CD4-positive, alpha-beta T cell (primary cell): ENCODE data around the gene PDGFD. TPM values are rescaled to one million over a fixed set of nuclear protein-coding genes. Genes with fewer than 3 reads are reported as not detected.

Source experiments
- ATAC-seq: fragments of 200-7000 bp; cut with Tn5 transposase; one replicate; pipeline ENCODE4 v1.10.0; 2022; ENCODE audit warnings: mild to moderate bottlenecking; ENCODE audit not compliant: poor library complexity
- CTCF ChIA-PET: fragments of 350-600 bp; sonication (Branson Sonifier 250); formaldehyde crosslinking; loops from one replicate; lab custom pipeline; 2021; ENCODE audit warnings: antibody characterized with exemption, inconsistent platforms; lab: Charles Lee
- POLR2A ChIA-PET: fragments of 350-600 bp; sonication (Branson Sonifier 250); formaldehyde crosslinking; loops from one replicate; lab custom pipeline; 2021; ENCODE audit warnings: antibody characterized with exemption, inconsistent platforms; lab: Charles Lee
- DNase-seq, 14 experiments: peaks; one replicate each; pipeline ENCODE4 v3.0.0-alpha.2; 2013 to 2020; ENCODE audit warnings: mixed read lengths in 2 of 14
- H3K27ac ChIP-seq, 2 donors: one replicate each; pipeline versions ENCODE4 v1.5.1 to v1.7.0; 2013; ENCODE audit warnings: low read length in 2 of 2, low read depth in 1 of 2, mild to moderate bottlenecking in 1 of 2
- H3K27me3 ChIP-seq, 2 experiments: 1 replicate in 1 of 2; 2 replicates in 1 of 2; pipeline versions ENCODE4 v1.6.1 to v1.7.0; 2013; ENCODE audit warnings: low read length in 2 of 2, control low read depth in 1 of 2, mild to moderate bottlenecking in 1 of 2, moderate library complexity in 1 of 2; ENCODE audit not compliant: insufficient read depth in 2 of 2, control insufficient read depth in 1 of 2
- H3K36me3 ChIP-seq: one replicate; pipeline ENCODE4 v1.6.1; 2013; ENCODE audit warnings: low read length, control low read depth; ENCODE audit not compliant: insufficient read depth
- H3K4me1 ChIP-seq: one replicate; pipeline ENCODE4 v1.6.1; 2013; ENCODE audit warnings: low read length, control low read depth; ENCODE audit not compliant: insufficient read depth
- H3K4me3 ChIP-seq: one replicate; pipeline ENCODE4 v1.5.1; 2013; ENCODE audit warnings: mild to moderate bottlenecking, low read length, moderate library complexity
- H3K9me3 ChIP-seq, 2 experiments: 1 replicate in 1 of 2; 2 replicates in 1 of 2; pipeline versions ENCODE4 v1.6.1 to v1.7.0; 2013; ENCODE audit warnings: low read length in 2 of 2, mild to moderate bottlenecking in 2 of 2, control low read depth in 1 of 2, moderate library complexity in 1 of 2; ENCODE audit not compliant: control insufficient read depth in 1 of 2, insufficient read depth in 1 of 2
- H3K27ac Mint-ChIP-seq: one replicate; pipeline ENCODE4 v1.8.0; 2020; ENCODE audit warnings: mixed read lengths
- H3K27me3 Mint-ChIP-seq: one replicate; pipeline ENCODE4 v1.8.0; 2021; ENCODE audit warnings: mixed read lengths
- H3K36me3 Mint-ChIP-seq: one replicate; pipeline ENCODE4 v1.8.0; 2021; ENCODE audit warnings: low read depth, mixed read lengths
- H3K4me1 Mint-ChIP-seq: one replicate; pipeline ENCODE4 v1.8.0; 2021; ENCODE audit warnings: low read depth, mixed read lengths
- H3K4me3 Mint-ChIP-seq: one replicate; pipeline ENCODE4 v1.8.0; 2020; ENCODE audit warnings: mild to moderate bottlenecking, mixed read lengths
- H3K9me3 Mint-ChIP-seq: one replicate; pipeline ENCODE4 v1.8.0; 2020; ENCODE audit warnings: mixed read lengths
- CTCF ChIP-seq: fragments of 200-600 bp; IDR thresholded peaks from one replicate; pipeline ENCODE4 v1.8.0; 2022; ENCODE audit warnings: antibody characterized with exemption, mild to moderate bottlenecking
- intact Hi-C, 2 experiments: fragments of 100-400 bp; cut with DNase I in 1 of 2; cut with micrococcal nuclease in 1 of 2; formaldehyde crosslinking; loops; one replicate each; pipeline versions ENCODE4 v1.15.1 to v1.9.0; 2023 to 2025; cut with DNase I, micrococcal nuclease
- total RNA-seq, 174 experiments: library from RNA in 2 of 174; stranded (reverse) in 2 of 174; gene quantifications; one replicate each; pipeline ENCODE4 v1.2.3 and lab custom pipeline; 2021 to 2026

PDGFD gene
- total RNA-seq, 2 experiments from 2014 or later: not detected

GRCh38 chr11:103963648-103964047 lies 200.3 kb downstream of the PDGFD start:
- POLR2A ChIA-PET: no interaction called here

GRCh38 chr11:103961010-103961409 lies 202.9 kb downstream of the PDGFD start:
- Mint-ChIP-seq H3K4me1 (no peaks in the 10 kb centered on the region), H3K9me3 (no peaks in the 10 kb centered on the region), H3K27ac (no peak overlapping the region), H3K27me3 (no peaks in the 10 kb centered on the region), H3K36me3 (no peaks in the 10 kb centered on the region), H3K4me3 (no peak overlapping the region)
- Histone ChIP-seq H3K27me3 (no peaks in the 10 kb centered on the region), H3K4me1 (no peaks in the 10 kb centered on the region), H3K27ac (no peak overlapping the region), H3K9me3 (no peaks in the 10 kb centered on the region), H3K36me3 (no peaks in the 10 kb centered on the region), H3K4me3 (no peak overlapping the region)
- ATAC-seq (no peak), DNase-seq (no peak)
- ChIA-PET CTCF (no interaction called here), POLR2A (no interaction called here)
- intact Hi-C loops: no loop called here
- TF ChIP-seq CTCF: no peak

More at GRCh38 chr11:103963648-103964047, 200.3 kb downstream of the PDGFD start:
- H3K4me3 ChIP-seq: no peak overlapping the region
- H3K27ac ChIP-seq: no peak overlapping the region
- H3K27me3 Mint-ChIP-seq: no peaks in the 10 kb centered on the region
- H3K4me1 Mint-ChIP-seq: no peaks in the 10 kb centered on the region
- H3K36me3 ChIP-seq: no peaks in the 10 kb centered on the region
- H3K27ac Mint-ChIP-seq: no peak overlapping the region
- intact Hi-C loops: no loop called here
- H3K4me1 ChIP-seq: no peaks in the 10 kb centered on the region
- H3K9me3 Mint-ChIP-seq: no peaks in the 10 kb centered on the region
- CTCF ChIA-PET: no interaction called here
- ATAC-seq (no peak), DNase-seq (no peak)
- no peaks in the 10 kb centered on the region for H3K36me3 Mint-ChIP-seq
- TF ChIP-seq CTCF: no peak
- no peak overlapping the region for H3K4me3 Mint-ChIP-seq
- no peaks in the 10 kb centered on the region for H3K9me3 ChIP-seq
- no peaks in the 10 kb centered on the region for H3K27me3 ChIP-seq

GRCh38 chr11:103960108-103960507 lies 203.8 kb downstream of the PDGFD start:
- no peaks in the 10 kb centered on the region for H3K36me3 Mint-ChIP-seq
- Histone ChIP-seq H3K27me3 (no peaks in the 10 kb centered on the region), H3K36me3 (no peaks in the 10 kb centered on the region), H3K9me3 (no peaks in the 10 kb centered on the region), H3K27ac (no peak overlapping the region), H3K4me3 (no peak overlapping the region), H3K4me1 (no peaks in the 10 kb centered on the region)
- ChIA-PET POLR2A (no interaction called here), CTCF (no interaction called here)
- no peak for TF ChIP-seq CTCF
- DNase-seq (no peak), ATAC-seq (no peak)
- no peaks in the 10 kb centered on the region for H3K9me3 Mint-ChIP-seq
- H3K4me3 Mint-ChIP-seq: no peak overlapping the region
- intact Hi-C loops: no loop called here
- H3K4me1 Mint-ChIP-seq: no peaks in the 10 kb centered on the region
- H3K27me3 Mint-ChIP-seq: no peaks in the 10 kb centered on the region
- no peak overlapping the region for H3K27ac Mint-ChIP-seq
